ENCODE measurements around the gene UTF1.

DNA sequence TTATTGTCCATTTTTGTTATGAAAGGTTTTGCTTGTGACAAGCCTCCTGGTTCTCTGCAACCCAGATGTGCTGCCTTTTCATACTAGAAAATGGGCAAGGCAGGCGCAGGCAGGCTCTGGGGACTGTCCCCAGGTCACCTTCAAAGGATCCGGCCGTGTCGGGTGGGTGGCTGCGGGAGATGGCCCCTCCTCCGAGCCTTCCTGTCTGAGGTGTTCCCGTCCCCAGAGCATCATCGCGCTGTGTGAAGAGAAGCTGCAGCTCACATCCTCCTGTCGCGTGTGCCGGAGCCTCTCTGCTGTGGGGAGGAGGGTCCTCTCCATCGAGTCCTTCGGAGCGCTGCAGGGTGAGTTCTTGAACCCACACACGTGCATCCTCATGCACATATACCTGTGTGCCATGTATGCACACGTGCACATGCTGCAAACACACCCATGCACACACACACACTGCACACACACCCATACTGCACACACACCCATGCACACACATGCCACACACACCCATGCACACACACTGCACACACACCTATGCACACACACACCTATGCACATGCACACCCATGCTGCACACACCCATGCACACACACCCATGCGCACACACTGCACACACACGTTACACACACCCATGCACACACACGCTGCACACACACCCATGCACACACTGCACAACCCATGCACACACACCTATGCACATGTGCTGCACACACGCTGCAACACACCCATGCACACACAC is 46.2 kb upstream of the UTF1 start:
- TF ChIP-seq, protein P1, sequence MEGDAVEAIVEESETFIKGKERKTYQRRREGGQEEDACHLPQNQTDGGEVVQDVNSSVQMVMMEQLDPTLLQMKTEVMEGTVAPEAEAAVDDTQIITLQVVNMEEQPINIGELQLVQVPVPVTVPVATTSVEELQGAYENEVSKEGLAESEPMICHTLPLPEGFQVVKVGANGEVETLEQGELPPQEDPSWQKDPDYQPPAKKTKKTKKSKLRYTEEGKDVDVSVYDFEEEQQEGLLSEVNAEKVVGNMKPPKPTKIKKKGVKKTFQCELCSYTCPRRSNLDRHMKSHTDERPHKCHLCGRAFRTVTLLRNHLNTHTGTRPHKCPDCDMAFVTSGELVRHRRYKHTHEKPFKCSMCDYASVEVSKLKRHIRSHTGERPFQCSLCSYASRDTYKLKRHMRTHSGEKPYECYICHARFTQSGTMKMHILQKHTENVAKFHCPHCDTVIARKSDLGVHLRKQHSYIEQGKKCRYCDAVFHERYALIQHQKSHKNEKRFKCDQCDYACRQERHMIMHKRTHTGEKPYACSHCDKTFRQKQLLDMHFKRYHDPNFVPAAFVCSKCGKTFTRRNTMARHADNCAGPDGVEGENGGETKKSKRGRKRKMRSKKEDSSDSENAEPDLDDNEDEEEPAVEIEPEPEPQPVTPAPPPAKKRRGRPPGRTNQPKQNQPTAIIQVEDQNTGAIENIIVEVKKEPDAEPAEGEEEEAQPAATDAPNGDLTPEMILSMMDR (IDR thresholded peaks at IDR 0.05; ENCODE audit: low read depth, low read length, poor library complexity, severe bottlenecking): no peak
- no peak for TF ChIP-seq EZH2phosphoT487 (IDR thresholded peaks at IDR 0.05; ENCODE audit: borderline replicate concordance, low read length)

Data from DOHH2 (cell line).